ENCODE measurements around the gene MAGI2.

DNA sequence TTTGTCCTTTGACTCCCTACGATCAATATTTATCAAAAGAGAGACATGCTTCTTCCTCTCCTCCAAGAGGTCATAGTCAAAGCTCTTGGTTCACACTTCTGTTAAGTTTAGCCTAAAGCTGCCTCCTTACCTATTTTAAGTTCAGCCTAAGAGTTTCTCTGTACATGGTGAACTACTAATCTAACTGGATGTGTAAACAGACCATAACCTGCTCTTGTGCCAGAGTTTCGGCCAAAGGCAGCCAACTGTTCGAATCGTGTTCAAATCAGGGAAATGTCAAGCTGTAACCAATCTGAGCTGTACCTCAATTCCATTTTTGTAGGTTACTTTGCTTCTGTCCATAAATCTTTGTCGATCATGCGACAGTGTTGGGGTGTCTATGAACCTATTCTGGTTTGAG, 1240.1 kb downstream of the MAGI2 start:
- TF ChIP-seq, protein P1, sequence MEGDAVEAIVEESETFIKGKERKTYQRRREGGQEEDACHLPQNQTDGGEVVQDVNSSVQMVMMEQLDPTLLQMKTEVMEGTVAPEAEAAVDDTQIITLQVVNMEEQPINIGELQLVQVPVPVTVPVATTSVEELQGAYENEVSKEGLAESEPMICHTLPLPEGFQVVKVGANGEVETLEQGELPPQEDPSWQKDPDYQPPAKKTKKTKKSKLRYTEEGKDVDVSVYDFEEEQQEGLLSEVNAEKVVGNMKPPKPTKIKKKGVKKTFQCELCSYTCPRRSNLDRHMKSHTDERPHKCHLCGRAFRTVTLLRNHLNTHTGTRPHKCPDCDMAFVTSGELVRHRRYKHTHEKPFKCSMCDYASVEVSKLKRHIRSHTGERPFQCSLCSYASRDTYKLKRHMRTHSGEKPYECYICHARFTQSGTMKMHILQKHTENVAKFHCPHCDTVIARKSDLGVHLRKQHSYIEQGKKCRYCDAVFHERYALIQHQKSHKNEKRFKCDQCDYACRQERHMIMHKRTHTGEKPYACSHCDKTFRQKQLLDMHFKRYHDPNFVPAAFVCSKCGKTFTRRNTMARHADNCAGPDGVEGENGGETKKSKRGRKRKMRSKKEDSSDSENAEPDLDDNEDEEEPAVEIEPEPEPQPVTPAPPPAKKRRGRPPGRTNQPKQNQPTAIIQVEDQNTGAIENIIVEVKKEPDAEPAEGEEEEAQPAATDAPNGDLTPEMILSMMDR (IDR thresholded peaks at IDR 0.05; ENCODE audit: insufficient read depth, low read depth, low read length): no peak
- TF ChIP-seq EZH2 (IDR thresholded peaks at IDR 0.05; ENCODE audit: insufficient read depth, low read length): no peak

Data from astrocyte (in vitro differentiated cells and primary cell).